ENCODE results near the gene PGGT1B.
"Not testable (repeated sequence)": the region's sequence is repeated elsewhere in the genome, so short reads cannot be mapped to it uniquely, and the experiment has no call there.

PGGT1B gene

DNA sequence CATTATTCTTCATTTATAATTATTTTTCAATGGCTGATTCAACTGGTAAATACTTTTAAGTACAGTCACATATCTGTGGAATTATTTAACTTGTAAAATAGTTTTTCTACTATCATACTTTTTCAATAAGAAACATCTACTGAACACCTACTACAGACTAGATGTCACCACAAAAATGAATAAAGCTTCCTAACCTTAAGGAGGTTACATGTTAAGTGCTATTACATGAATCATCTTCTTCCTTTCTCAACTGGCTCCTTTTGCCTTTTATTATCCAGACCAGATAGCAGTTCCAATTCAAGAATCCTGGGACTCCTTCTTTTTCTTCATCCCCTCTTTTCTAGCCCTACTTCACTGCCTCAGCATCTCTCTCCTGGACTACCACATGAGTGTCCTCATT, 4.7 kb downstream of the PGGT1B start:
- DNase-seq (ENCODE audit: low spot score), result no peak

- DNase-seq (ENCODE audit: low spot score), result not testable (repeated sequence)
Measured at GRCh38 chr5:115249379-115249778, 13.3 kb downstream of the PGGT1B start.

DNA sequence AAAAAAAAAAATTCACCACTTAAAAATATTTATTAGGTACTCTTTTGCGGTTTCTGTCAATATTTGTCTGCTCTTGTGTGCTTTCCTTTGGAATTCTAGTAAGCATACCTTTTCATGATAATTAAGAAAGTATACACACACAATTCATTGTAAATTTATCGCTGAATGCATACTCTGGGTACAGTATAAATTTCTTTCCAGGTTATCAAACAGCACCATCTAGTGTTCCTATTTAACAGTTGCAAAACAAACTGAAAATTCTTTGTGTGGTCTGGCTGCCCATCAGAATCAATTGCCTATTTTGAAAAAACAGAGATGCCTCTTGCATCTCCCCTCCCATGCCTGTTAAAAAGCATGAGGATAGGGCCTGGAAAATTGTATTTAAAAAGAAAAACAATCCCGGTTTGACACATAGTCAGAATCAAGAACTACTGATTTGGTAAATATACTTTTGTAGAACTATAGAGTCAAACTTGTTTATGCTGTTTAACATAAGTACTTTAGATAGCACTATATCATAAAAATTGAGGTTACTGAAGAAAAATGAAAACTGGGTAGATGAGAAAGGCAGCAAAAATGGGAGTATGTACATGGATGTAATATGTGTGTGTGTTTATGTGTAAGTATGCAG, 16.2 kb downstream of the PGGT1B start:
- peak; percentile 45 for DNase-seq (ENCODE audit: low spot score)

GRCh38 chr5:115243412-115243811, 19.3 kb downstream of the PGGT1B start:
- DNase-seq (ENCODE audit: low spot score), result no peak

- DNase-seq (ENCODE audit: low spot score), result no peak
Measured at GRCh38 chr5:115241881-115242642, 20.6 kb downstream of the PGGT1B start.

GRCh38 chr5:115237066-115237465, 25.6 kb downstream of the PGGT1B start:
- DNase-seq (ENCODE audit: low spot score), result no peak

- DNase-seq (ENCODE audit: low spot score), result no peak
Measured at GRCh38 chr5:115236599-115236998, 26.1 kb downstream of the PGGT1B start.

DNA sequence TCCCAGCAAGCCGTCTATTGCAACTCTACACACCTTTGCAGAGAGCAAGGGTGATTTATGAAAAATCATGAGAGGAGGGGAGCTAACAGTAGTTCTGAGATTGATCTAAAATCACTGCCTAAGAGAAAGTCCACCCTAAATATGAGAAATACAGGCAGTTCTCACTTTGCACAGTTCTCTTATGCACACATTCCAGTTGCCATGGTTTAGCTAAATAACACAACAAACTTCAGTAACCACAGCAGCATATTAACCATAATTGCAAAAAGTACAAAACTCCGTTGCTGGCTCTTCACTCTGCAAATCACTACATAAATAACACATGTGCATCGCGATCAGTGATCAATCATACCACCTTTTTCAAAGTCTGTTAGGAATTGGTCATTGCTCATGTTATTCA, 31.1 kb downstream of the PGGT1B start:
- no peak for DNase-seq (ENCODE audit: low spot score)

GRCh38 chr5:115229606-115230005, 33.1 kb downstream of the PGGT1B start:
- no peak for DNase-seq (ENCODE audit: low spot score)

GRCh38 chr5:115227281-115227680, 35.4 kb downstream of the PGGT1B start:
- no peak for DNase-seq (ENCODE audit: low spot score)

DNA sequence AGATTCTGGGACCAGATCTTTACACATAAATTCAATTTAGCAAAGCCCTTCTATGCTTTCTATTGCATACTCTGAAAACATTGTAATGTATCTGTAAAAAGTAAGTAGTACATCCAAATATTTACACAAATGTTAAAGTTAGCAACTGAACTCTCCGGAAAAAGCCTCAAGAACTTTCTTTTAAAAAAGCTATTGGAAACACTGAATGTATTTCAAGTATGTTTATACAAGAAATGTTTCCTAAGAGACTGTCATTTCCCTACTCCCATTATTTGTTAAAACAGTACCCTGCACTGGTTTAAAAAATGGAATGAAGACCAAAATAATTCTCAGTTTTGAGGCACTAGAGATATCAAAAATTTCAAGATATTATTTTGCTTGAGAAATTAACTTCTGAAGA, 48.1 kb downstream of the PGGT1B start:
- DNase-seq (ENCODE audit: low spot score), result no peak

GRCh38 chr5:115209279-115209678, 53.4 kb downstream of the PGGT1B start:
- DNase-seq (ENCODE audit: low spot score), result peak; percentile 80

DNA sequence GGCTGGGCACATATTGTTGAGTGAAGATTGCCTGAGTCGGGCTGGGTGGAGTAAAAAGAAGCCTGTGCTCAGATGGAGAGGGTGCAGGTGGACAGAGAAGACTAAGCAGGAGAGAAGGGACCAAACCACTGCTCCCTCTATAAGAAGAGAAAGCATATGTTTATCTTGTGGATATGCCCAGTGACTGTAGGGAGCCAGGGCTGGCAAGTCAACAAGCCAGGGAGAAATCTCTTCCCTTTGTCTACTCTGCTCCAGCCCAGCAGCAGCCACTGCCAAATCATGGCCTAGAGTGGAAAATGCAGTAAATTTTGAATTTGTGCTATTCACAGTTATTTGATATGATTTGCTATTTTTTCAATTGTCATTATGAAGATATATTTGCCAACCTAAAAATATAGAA, 59.7 kb downstream of the PGGT1B start:
- DNase-seq (ENCODE audit: low spot score), result no peak

- no peak for DNase-seq (ENCODE audit: low spot score)
Measured at GRCh38 chr5:115196161-115196560, 66.5 kb downstream of the PGGT1B start.

DNA sequence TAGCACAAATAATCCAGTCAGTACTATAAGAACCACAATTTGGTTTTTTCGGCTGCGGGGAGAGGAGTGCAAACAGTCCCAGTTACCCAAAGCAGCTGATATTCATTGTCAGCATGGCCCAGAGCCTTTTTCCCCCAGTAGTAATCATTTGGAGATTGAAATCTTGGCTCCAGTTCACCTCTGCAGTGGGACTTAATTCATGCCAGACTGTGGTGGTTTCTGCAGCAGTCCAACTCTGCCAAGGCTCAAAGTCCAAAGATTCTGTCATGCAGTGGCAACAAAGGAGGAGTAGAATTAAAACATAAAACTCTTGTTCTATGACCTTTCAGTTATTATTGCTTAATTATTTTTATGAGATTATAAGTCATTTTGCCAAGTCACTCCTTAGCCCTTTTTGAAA, 68.0 kb downstream of the PGGT1B start:
- DNase-seq (ENCODE audit: low spot score), result no peak

- DNase-seq (ENCODE audit: low spot score), result no peak
Measured at GRCh38 chr5:115193295-115193694, 69.4 kb downstream of the PGGT1B start.

DNA sequence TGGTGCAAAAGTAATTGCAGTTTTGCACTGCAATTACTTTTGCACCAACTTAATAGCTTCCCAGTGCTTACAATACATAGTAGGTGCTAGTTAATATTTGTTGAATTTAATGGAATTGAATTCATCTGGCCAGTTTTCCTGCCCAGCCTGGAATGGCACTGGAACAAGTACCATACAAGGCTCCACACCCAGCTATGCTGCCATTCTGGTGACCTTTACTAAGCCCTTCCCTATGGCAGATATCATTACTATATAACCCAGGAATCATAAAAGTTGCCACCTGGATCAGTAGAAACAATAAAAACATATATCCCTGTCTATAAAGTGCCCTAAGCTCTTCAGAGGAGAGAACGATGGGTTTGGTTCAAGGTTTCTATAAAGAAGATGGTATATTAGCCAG, 70.6 kb downstream of the PGGT1B start:
- DNase-seq (ENCODE audit: low spot score), result no peak

- DNase-seq (ENCODE audit: low spot score), result no peak
Measured at GRCh38 chr5:115191474-115192031, 71.1 kb downstream of the PGGT1B start.

DNA sequence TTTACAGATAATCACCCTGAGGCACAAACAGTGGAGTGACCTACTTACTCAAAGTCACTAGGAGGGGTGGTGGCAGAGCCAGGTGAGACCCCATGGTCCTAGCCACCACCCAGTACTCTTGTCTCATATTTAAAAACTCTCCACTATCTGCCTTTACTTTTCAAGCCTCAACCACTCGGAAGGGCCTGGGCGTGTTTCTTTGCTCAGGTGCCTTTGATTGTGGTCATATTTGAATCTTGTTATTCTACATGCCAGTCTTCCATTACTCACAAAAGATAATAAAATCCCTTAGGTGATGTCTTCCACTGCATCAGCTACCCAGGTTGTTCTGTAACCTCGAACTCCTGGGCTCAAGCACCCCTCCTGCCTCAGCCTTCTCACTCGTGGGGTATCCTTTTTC, 72.3 kb downstream of the PGGT1B start:
- DNase-seq (ENCODE audit: low spot score), result no peak

DNA sequence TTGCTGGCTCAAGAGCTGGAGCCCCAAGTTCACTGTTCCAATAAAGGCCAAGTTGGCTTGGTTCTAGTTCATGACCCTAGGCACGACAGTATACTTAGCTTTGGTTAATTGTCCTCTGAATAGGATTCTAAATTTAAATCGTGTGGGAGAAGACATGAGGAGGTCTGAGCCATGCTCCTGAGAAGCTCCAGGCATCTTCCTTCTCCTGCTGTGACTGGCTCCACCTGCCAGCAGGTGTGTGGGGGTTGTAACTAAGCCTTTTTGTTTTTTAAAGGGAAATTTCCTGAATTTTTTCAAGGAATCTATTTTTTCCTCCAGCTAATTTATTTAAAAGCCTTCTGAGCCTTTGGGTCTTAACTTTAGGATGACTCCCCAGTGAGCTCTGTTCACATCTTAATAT, 72.8 kb downstream of the PGGT1B start:
- DNase-seq (ENCODE audit: low spot score), result no peak

- DNase-seq (ENCODE audit: low spot score), result no peak
Measured at GRCh38 chr5:115186794-115187193, 75.9 kb downstream of the PGGT1B start.

GRCh38 chr5:115184770-115185169, 77.9 kb downstream of the PGGT1B start:
- DNase-seq (ENCODE audit: low spot score), result no peak

DNA sequence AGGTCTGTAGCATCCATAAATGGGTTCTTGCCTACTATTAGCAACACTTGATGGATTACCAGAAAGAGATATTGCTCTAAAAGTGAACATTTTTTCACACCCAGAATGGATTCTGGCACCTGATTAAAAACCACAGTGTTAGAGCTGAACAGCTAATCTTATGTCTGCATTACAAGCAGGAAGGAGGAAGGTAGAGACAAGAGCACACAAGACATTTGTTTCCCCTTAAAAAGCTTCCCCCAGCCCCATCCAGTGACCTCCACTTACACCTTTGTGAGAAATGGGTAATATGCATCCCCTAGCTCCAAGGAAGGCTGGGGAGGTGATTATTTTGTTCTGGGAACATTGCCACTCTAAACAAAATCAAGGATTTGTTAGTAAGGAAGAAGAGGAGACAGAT, 80.9 kb downstream of the PGGT1B start:
- no peak for DNase-seq (ENCODE audit: low spot score)
